ENCODE measurements around the gene ZNF598.
"Not testable (repeated sequence)": the region's sequence is repeated elsewhere in the genome, so short reads cannot be mapped to it uniquely, and the experiment has no call there.

Gene ZNF598

DNA sequence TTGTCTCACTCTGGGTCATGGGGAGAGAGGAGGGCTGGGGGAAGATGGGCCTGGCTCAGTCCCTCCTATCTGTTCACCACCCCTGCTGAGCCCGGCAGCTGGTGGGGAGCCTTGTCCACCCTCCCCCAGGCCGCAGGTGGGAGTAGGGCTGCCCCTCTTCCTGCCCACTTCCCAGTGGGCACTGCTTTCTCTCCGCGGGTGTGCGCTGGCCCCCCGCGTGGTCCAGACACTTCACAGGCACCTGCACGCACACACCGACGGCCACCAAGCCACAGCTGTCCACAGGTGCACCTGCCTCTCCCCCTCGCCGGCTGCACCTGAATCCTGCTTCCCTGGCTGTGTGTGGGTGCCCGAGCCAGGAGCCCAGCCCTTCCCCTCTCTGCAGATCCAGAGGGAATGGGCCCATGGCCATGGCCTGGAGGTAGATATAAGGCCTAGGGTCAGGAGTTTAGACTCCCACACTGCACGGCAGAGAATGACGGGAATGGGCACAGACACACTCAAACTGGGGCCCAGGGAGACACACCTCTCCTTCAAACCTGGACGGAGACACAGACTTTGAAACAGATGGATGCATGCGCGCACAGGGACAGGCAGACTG, 19.1 kb upstream of the ZNF598 start:
- in situ Hi-C loops (cut with HindIII; ENCODE audit: low sequenced_read_pairs), result no loop called here

DNA sequence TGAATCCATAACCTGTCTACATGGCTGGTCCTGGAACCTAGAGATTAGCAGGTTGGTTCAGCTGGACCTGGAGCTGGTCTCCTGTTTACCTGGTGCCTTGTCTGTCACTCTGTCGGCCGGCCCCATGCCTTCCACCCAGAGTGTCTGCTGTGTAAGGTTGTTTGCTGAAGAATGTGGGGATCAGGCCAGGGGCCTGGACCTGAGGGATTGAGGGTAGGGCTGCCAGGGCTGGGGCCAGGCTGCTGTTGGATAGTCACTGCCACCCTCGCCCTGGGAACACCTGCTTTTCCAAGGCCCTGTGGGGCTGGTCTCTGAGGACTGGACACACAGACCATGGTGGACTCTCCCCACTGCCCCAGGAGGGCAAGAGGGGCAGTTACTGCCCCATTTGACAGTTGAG, 18.5 kb upstream of the ZNF598 start:
- in situ Hi-C loops (cut with HindIII; ENCODE audit: low sequenced_read_pairs), result no loop called here

DNA sequence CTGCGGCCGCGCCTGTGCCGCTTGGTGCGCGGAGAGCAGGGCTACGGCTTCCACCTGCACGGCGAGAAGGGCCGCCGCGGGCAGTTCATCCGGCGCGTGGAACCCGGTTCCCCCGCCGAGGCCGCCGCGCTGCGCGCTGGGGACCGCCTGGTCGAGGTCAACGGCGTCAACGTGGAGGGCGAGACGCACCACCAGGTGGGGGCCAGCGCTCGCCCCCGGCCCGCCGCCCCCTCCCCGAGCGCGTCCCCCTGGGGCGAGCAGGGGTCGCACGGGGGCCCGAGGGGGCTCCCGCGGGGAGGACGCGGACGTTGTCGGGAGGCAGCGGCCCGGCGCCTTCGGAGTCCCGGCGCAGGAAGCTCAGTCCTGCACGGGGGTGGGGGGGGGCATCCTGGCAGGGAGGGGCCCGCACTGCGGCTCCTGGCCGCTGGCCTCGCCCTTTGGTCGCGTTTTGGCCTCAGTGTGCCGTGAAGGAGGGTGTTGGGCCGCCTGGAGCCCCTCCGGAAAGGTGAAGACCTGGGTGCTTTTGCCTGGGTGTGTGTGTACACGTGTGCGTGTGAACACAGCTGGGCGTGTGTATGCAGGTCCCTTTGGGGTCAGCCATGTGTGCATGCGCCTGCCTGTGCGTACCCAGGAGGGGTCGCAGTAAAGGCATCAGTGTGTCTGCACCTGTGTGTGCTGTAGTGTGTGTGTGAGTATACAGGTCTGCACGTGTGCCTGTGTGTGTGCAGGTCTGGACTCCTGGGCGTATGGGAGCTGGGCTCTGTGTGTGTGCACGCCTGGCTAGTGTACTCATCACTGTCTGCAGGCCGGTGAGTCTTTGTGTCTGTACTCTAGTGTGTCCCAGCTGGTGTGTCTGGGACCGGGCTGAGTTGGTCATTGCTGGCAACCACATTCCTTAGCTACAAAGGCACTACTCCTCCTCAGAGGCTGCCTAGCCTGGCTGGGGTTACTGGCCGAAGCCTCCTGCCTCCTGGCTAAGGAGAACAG, 17.7 kb upstream of the ZNF598 start:
- in situ Hi-C loops (cut with HindIII; ENCODE audit: low sequenced_read_pairs), result no loop called here

DNA sequence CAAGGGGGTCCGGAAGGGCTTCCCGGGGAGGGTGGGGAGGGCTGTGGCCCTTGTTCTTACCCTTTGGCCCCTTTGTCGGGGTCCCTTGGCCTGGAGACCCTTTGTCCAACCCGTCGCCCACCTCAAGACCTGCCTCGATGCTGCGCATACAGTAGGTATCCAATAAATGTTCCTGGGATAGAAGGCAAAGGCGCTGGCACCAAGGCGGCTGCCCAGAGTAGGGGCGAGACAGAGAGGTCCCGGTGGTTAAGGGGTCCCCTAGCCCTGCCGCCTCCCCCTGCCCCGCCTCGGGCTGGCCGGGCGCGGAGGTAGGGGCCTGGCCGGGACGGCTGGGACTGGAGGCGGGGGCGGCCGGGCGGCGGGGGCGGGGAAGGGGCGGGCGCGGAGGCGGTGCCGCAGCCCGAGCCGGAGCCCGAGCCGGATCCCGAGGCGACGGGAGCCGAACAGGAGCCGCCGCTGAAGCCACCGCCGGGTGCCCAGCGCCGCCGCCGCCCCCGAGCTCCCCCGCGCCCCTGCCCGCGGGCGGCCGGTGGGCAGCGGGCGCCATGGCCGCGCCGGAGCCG, 16.9 kb upstream of the ZNF598 start, which contains the start of gene NHERF2:
NHERF2 (plus strand) TSS at position 442 of the 563 bp plus-strand sequence; CDS start at position 546, 104 bp downstream.
- in situ Hi-C loops (cut with HindIII; ENCODE audit: low sequenced_read_pairs), result no loop called here

DNA sequence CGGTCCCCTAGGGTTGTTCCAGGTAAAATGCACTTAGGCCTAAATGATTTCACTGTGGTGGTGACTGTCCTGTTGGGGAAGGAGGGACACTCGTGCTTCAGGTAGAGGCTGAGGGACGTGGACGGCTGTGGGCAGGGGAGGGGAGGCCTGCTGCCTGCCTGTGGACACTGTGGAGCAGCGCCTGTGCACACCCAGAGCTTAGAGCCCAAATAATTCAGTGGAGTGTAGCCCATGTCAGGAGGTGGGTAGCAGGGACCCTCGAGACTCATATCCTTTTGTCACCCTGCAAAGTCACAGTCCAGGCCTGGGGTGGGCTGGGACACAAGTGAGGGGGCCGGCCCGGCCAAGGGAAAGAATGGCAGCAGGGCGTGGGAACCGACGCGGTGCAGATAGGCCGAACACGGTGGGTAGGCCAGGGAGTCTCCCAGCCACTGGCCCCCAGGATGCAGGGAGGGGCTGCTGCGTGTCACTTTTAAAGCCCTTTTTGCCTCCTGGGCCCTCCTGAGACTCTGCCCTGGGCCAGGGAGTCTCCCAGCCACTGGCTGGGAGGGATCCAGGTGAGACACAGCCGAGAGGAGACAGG, 16.3 kb upstream of the ZNF598 start:
- in situ Hi-C loops (cut with HindIII; ENCODE audit: low sequenced_read_pairs), result no loop called here

DNA sequence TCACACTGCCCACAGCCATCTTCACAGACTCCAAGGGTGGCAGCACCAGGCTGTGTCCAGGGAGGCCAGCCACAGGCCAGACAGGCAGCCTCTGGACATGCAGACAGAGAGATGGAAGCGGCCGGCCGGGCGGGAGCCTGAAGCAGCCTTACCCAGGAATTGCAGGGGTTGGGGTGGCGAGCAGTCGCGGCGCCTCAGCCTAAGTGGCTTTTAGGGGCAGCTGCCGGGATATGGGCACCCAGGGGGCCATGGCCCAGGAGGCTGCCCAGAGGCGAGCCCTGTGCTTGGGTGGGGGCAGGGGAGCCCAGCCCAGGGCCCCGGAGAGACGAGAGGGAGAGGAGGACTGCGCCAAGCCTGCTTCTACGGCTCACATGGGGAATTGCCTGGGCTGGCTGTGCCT, 15.6 kb upstream of the ZNF598 start:
- in situ Hi-C loops (cut with HindIII; ENCODE audit: low sequenced_read_pairs), result no loop called here

DNA sequence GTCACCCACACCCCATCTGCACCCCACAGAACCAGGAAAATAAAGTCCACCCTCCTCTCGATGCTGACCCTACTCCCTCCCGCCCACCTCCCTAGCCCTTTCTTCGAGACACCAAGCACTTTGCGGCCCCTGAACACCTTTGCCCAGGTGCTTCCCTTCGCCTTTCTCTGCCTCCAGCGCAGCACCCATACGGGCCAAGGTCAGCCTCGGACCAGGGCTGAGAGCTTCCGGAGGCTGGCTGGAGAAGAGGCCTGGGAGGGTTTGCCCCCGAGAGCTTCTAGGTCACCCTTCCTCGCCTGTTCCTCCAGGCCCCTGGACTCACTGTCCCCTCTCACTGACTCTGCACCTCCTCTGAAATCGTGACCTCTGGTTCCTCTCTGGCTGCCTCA, 14.4 kb upstream of the ZNF598 start:
- in situ Hi-C loops (cut with HindIII; ENCODE audit: low sequenced_read_pairs), result no loop called here

DNA sequence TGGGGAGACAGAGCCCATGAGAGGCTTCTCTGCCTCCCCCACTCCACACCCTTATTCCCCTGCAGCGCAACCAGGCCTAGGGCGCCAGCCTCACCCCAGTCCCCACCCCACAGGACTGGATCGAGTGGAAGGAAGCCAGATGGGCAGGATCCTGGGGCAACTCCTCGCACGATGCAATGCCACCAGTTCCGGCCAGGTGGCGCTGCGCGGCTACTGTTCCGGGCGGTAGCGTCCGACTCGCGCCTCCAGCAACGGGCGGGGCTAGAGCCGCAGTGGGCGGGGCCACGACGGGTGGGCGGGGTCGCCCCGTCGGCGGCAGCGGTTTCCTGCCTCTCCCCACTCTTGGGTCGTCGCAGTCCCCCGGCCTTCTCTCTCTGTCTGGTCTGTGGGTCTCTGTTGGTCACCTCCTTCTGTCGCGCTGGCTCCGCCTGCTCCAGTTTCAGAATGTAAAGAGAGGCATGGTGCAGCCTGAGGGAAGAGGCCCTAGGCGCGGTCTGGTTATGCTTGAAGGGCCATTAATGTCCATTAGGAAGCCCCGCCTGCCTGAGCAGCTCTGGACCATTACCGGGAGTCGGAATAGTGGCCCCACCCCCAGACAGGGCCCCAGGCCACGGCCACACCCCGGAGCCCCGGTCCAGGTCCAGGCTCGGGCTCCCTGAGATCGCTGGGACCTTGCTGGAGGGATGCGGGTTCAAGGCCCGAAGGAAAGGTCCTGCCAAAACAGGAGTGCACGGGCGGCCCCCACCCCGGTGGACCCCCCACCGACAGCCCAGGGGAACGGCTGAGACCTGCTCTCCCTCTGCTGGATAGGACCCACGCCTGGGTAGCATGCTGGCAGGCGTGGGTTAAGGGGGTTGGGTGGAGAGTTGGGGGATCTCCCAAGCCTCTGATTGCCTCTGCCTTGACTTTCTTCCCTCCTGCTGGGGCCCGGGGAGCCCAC, 13.7 kb upstream of the ZNF598 start:
- in situ Hi-C loops (cut with HindIII; ENCODE audit: low sequenced_read_pairs), result no loop called here

DNA sequence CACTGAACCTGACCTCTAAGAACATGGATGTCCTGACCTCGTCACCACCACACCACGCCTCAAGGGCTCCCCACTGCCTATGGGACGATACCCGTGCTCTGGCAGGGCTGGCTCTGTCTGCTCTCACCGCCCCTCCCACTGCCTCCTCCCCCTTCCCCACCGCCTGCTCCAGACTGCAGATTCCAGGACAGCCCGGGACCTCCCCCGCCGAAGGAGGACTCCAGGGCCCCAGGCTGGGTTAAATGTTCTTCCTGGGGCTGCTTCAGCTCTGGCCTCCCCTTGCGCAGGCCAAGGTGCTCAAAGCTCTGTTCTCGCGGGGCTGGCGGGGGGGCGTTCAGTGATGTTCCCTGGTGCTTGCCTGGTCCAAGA, 13.1 kb upstream of the ZNF598 start:
- in situ Hi-C loops (cut with HindIII; ENCODE audit: low sequenced_read_pairs), result no loop called here

DNA sequence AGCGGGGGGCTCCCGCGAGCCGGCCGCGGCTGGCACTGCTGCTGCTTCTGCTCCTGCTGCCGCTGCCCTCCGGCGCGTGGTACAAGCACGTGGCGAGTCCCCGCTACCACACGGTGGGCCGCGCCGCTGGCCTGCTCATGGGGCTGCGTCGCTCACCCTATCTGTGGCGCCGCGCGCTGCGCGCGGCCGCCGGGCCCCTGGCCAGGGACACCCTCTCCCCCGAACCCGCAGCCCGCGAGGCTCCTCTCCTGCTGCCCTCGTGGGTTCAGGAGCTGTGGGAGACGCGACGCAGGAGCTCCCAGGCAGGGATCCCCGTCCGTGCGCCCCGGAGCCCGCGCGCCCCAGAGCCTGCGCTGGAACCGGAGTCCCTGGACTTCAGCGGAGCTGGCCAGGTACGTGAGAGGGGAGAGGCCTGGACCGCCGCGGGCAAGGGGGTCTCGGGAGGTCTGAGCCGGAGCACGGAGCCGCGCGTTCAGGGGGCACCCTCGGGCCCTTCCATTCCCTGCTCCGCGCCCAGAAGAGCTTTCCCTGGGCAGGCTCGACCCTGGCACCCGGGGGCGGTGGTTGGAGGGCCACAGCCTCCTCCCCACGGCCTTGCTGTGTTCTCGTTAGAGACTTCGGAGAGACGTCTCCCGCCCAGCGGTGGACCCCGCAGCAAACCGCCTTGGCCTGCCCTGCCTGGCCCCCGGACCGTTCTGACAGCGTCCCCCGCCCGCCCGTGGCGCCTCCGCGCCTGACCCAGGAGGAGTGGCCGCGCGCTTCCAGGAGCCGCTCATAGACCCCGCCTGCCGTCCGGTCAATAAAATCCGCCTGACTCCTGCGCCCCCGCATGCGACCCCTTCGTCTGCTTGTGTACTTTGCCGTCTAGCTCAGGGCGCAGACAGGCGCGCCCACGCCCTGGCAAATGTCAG, 10.6 kb upstream of the ZNF598 start:
- in situ Hi-C loops (cut with HindIII; ENCODE audit: low sequenced_read_pairs), result no loop called here

DNA sequence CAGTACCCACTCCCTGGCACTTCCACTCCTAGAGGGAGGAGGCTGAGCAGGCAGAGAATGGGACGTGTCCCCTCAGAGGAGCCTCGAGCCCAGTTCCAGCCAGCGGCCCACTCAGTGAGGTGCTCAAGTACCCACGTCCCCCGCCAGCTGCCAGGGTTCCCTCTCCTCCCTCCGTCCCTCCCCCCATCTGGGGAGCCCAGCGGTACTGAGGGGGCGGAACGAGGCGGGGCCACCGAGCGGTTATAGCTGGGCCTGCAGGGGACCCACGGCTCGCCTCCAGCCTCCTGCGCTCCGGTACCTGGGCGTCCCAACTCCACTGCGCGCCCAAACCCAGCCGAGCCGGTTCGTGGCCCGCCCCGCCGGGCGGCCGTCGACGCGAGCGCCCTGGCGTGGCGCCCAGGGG, 9.9 kb upstream of the ZNF598 start, which contains the start of gene NPW:
NPW (plus strand) TSS at position 268 of the 403 bp plus-strand sequence.
- in situ Hi-C loops (cut with HindIII; ENCODE audit: low sequenced_read_pairs), result no loop called here

DNA sequence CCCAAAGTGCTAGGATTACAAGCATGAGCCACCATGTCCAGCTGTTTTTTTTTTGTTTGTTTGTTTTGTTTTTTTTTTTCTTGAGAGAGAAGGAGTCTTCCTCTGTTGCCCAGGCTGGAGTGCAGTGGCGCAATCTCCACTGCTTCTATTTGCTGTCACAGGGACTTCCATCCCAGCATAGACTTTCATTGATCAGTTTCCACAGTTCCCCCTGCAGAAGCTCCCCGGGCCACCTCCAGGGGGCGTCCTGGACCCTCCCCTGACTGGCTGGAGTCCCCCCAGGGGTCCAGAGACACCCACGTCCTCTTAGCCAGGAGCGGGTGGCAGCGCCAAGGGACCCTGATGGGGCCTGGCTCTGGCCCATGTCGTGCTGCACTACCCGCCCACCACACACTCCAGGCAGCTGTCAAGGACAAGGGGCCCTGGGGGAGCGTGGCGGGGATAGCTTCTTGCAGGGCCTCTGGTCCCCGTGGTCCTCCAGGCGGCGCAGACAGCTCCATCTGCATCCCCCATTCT, 6.8 kb upstream of the ZNF598 start:
- in situ Hi-C loops (cut with HindIII; ENCODE audit: low sequenced_read_pairs), result no loop called here

DNA sequence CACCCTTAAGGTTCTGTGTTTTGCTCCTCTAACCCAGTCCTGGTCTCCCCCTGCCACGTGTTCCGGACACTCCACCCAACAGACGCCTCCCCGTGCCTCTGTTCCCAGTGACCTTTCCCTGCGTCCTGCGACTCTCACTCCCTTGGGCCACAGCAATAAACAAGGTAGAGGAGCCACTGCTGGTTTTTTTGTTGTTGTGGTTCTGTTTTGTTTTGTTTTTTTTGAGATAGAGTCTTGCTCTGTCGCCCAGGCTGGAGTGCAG, 6.3 kb upstream of the ZNF598 start:
- in situ Hi-C loops (cut with HindIII; ENCODE audit: low sequenced_read_pairs), result no loop called here

DNA sequence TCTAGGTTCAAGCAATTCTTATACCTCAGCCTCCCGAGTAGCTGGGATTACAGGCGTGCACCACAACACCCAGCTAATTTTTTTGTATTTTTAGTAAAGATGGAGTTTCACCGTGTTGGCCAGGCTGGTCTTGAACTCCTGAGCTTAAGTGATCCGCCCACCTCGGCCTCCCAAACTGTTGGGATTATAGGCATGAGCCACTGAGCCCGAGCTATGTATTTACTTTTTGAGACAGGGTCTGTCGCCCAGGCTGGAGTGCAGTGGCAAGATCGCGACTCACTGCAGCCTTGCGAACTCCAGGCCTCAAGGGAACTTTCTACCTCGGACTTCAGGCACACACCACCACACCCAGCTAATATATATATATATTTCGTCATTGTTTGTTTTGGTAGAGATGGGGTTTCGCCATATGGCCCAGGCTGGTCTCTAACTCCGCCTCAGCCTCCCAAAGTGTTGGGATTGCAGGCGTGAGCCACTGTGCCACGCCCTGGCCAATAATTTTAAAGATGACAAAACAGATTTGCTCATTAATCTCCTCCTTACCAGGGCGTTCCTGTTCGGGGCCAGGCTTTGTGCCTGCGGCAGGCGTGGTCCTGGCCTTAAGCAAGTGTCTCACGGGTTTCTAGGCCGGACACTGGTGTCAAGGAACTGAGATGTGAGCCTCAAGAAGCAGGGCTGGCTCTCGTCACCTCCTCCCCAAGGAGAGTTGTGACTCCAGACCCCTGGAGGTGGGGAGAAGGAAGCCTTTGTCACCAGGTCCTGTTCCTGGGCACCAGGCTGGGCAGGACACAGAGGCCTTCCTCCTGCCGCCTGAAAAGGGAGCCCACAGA, 5.7 kb upstream of the ZNF598 start:
- in situ Hi-C loops (cut with HindIII; ENCODE audit: low sequenced_read_pairs), result no loop called here

DNA sequence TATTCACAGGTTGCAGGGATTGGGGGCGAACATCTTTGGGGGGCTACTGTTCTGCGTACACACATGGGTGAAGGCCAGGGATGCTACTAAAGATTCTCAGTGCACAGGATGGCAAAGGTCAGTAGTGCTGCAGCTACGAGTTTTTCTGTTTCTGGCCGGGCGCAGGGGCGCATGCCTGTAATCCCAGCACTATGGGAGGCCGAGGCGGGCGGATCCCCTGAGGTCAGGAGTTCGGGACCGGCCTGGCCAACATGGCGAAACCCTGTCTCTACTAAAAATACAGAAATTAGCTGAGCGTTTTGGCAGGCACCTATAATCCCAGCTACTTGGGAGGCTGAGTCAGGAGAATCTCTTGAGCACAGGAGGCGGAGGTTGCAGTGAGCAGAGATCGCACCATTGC, 3.9 kb upstream of the ZNF598 start:
- in situ Hi-C loops (cut with HindIII; ENCODE audit: low sequenced_read_pairs), result no loop called here

DNA sequence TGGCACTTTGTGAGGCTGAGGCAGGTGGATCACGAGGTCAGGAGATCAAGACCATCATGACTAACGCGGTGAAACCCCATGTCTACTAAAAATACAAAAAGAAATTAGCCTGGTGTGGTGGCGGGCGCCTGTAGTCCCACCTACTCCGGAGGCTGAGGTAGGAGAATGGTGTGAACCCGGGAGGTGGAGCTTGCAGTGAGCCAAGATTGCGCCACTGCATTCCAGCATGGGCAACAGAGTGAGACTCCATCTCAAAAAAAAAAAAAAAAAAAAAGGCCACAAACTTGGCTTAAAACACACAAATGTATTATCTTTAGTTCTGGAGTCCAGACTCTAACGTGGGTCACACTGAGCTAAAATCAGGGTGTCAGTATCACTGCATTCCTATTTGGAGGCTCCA, 2.1 kb upstream of the ZNF598 start:
- in situ Hi-C loops (cut with HindIII; ENCODE audit: low sequenced_read_pairs), result not testable (repeated sequence)

DNA sequence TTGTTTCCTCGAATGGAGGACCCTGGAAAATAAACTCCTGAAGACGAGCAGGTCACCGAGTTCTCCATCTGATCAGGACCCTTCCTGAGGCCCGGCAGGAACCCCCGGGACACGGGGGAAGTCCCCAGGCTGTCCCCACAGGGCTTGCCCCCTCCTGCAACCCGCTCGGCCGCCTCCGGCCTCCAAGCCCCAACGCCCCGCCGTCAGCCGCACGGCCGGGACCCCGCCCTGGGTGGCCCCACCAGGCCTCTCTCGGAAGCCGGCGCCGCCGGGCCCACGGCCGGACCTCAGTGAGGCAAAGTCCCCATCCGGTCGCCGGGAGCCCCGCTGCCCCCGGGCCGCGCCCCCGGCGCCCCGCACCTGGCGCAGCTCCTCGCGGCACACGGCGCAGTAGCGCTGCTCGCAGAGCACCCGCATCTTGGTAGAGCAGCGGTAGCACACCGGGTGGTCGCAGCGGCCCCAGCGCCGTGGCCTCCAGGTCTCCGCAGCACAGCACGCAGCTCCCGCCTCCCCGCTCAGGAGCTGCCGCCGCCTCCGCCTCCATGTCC, 383 bp downstream of the ZNF598 start:
- in situ Hi-C loops (cut with HindIII; ENCODE audit: low sequenced_read_pairs), result no loop called here

DNA sequence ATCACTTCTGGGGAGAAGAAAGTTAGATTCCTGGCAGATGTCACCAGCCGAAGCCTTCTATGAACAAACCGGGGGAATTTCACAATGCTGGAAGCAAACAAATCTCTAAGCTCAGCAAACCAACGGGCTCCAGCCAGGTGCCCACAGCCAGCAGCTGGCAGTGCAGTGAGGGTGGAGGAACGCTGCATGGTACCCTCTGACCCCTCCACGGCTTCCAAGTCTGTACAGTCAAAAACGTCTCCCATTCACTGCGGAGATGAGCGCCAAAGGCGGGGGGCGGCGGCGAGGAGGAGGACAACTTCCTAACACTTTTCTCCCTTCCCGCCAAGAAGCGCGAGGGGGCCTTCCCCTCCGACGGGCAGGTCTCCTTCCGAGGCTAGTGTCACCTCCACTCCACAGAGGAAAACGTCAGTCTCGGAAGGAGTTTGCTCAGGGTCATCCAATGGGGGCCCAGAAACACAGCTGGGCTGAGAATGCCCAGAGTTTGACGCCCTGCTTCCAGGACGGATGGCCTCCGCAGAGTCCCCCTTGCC, 924 bp downstream of the ZNF598 start:
- in situ Hi-C loops (cut with HindIII; ENCODE audit: low sequenced_read_pairs), result no loop called here

Data from DLD1 (cell line).